Measurements from ENCODE around the gene OSBPL10.

DNA sequence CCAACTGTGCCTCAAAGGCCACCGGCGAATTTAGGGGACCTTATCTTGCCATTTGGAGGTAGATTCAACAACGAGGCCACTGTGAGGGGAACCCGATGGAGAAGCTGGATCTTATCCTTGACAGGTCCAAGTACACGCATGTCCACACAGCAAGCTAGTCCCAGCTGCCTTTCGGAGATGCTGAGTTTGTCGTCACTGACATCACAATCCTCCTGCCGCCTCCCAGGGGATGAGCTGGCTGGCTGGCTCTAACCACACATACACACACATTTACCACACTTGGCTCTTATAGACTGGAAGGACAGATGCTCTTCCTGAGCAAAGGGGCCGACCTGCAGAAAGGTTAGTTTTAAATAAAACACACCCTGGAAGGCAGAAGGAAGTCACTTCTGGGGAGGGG is 272.1 kb downstream of the OSBPL10 start:
- TF ChIP-seq, protein P1, sequence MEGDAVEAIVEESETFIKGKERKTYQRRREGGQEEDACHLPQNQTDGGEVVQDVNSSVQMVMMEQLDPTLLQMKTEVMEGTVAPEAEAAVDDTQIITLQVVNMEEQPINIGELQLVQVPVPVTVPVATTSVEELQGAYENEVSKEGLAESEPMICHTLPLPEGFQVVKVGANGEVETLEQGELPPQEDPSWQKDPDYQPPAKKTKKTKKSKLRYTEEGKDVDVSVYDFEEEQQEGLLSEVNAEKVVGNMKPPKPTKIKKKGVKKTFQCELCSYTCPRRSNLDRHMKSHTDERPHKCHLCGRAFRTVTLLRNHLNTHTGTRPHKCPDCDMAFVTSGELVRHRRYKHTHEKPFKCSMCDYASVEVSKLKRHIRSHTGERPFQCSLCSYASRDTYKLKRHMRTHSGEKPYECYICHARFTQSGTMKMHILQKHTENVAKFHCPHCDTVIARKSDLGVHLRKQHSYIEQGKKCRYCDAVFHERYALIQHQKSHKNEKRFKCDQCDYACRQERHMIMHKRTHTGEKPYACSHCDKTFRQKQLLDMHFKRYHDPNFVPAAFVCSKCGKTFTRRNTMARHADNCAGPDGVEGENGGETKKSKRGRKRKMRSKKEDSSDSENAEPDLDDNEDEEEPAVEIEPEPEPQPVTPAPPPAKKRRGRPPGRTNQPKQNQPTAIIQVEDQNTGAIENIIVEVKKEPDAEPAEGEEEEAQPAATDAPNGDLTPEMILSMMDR (conservative IDR thresholded peaks at IDR 0.05 in 1 of 2, IDR thresholded peaks at IDR 0.05 in 1 of 2; ENCODE audit: extremely low read depth in 1 of 2, insufficient read depth in 1 of 2, low read depth in 1 of 2, low read length in 2 of 2) = no peak
- TF ChIP-seq EZH2 (IDR thresholded peaks at IDR 0.05; ENCODE audit: borderline replicate concordance, low read length) = no peak

Measured in mammary epithelial cell (primary cell).